ENCODE data around the gene SLC17A3.

The SLC17A3 gene

GRCh38 chr6:25889877-25890853, 16.1 kb upstream of the SLC17A3 start:
- no peaks in the 10 kb centered on the region for H3K9me3 ChIP-seq (ENCODE audit: control insufficient read depth, low read length)
- 53 to 83% methylated on average over 2 to 4 of the region's 5 CpGs for WGBS, 2 experiments (ENCODE audit: insufficient coverage in 2 of 2)
- H3K36me3 ChIP-seq (ENCODE audit: control insufficient read depth, insufficient read depth, low read length): no peaks in the 10 kb centered on the region
- H3K4me3 ChIP-seq (ENCODE audit: extremely low read depth, insufficient read depth, low read length, poor library complexity, severe bottlenecking): no peak overlapping the region
- H3K27ac ChIP-seq (ENCODE audit: low read depth, low read length, severe bottlenecking): no peak overlapping the region
- H3K4me1 ChIP-seq (ENCODE audit: control insufficient read depth, insufficient read depth, low read length, poor library complexity, severe bottlenecking): no peaks in the 10 kb centered on the region

- WGBS, 2 experiments (ENCODE audit: insufficient coverage in 2 of 2): no CpG with 5 or more reads among the region's 2 CpGs
These were observed 14.6 kb upstream of the SLC17A3 start for GRCh38 chr6:25888626-25889025.

GRCh38 chr6:25886066-25886465, 12.0 kb upstream of the SLC17A3 start:
- H3K9me3 ChIP-seq (ENCODE audit: control insufficient read depth, low read length): no peaks in the 10 kb centered on the region
- 70 to 100% methylated on average over 1 of the region's 2 CpGs for WGBS, 2 experiments (ENCODE audit: insufficient coverage in 2 of 2)
- H3K27ac ChIP-seq (ENCODE audit: low read depth, low read length, severe bottlenecking): no peak overlapping the region
- H3K36me3 ChIP-seq (ENCODE audit: control insufficient read depth, insufficient read depth, low read length): no peaks in the 10 kb centered on the region
- H3K4me1 ChIP-seq (ENCODE audit: control insufficient read depth, insufficient read depth, low read length, poor library complexity, severe bottlenecking): no peaks in the 10 kb centered on the region
- H3K4me3 ChIP-seq (ENCODE audit: extremely low read depth, insufficient read depth, low read length, poor library complexity, severe bottlenecking): no peak overlapping the region

More at GRCh38 chr6:25888626-25889025, 14.6 kb upstream of the SLC17A3 start:
- no peak overlapping the region for H3K4me3 ChIP-seq (ENCODE audit: extremely low read depth, insufficient read depth, low read length, poor library complexity, severe bottlenecking)
- no peak overlapping the region for H3K27ac ChIP-seq (ENCODE audit: low read depth, low read length, severe bottlenecking)
- H3K4me1 ChIP-seq (ENCODE audit: control insufficient read depth, insufficient read depth, low read length, poor library complexity, severe bottlenecking): no peaks in the 10 kb centered on the region
- H3K9me3 ChIP-seq (ENCODE audit: control insufficient read depth, low read length): no peaks in the 10 kb centered on the region
- H3K36me3 ChIP-seq (ENCODE audit: control insufficient read depth, insufficient read depth, low read length): no peaks in the 10 kb centered on the region

GRCh38 chr6:25883991-25884390, 9.9 kb upstream of the SLC17A3 start:
- Histone ChIP-seq H3K4me1 (ENCODE audit: control insufficient read depth, insufficient read depth, low read length, poor library complexity, severe bottlenecking) (no peaks in the 10 kb centered on the region), H3K9me3 (ENCODE audit: control insufficient read depth, low read length) (no peaks in the 10 kb centered on the region), H3K4me3 (ENCODE audit: extremely low read depth, insufficient read depth, low read length, poor library complexity, severe bottlenecking) (no peak overlapping the region), H3K36me3 (ENCODE audit: control insufficient read depth, insufficient read depth, low read length) (no peaks in the 10 kb centered on the region), H3K27ac (ENCODE audit: low read depth, low read length, severe bottlenecking) (no peak overlapping the region)
- 68 to 90% methylated on average over 2 of the region's 2 CpGs for WGBS, 2 experiments (ENCODE audit: insufficient coverage in 2 of 2)

GRCh38 chr6:25883536-25883935, 9.5 kb upstream of the SLC17A3 start:
- Histone ChIP-seq H3K4me1 (ENCODE audit: control insufficient read depth, insufficient read depth, low read length, poor library complexity, severe bottlenecking) (no peaks in the 10 kb centered on the region), H3K27ac (ENCODE audit: low read depth, low read length, severe bottlenecking) (no peak overlapping the region), H3K9me3 (ENCODE audit: control insufficient read depth, low read length) (no peaks in the 10 kb centered on the region), H3K36me3 (ENCODE audit: control insufficient read depth, insufficient read depth, low read length) (no peaks in the 10 kb centered on the region), H3K4me3 (ENCODE audit: extremely low read depth, insufficient read depth, low read length, poor library complexity, severe bottlenecking) (no peak overlapping the region)
- 100% methylated on average over 1 of the region's 1 CpG; no CpG with 5 or more reads in 1 of the 2 experiments for WGBS, 2 experiments (ENCODE audit: insufficient coverage in 2 of 2)

GRCh38 chr6:25882051-25882496, 8.0 kb upstream of the SLC17A3 start:
- Histone ChIP-seq H3K36me3 (ENCODE audit: control insufficient read depth, insufficient read depth, low read length) (no peaks in the 10 kb centered on the region), H3K27ac (ENCODE audit: low read depth, low read length, severe bottlenecking) (no peak overlapping the region), H3K4me1 (ENCODE audit: control insufficient read depth, insufficient read depth, low read length, poor library complexity, severe bottlenecking) (no peaks in the 10 kb centered on the region), H3K9me3 (ENCODE audit: control insufficient read depth, low read length) (no peaks in the 10 kb centered on the region), H3K4me3 (ENCODE audit: extremely low read depth, insufficient read depth, low read length, poor library complexity, severe bottlenecking) (no peak overlapping the region)
- WGBS, 2 experiments (ENCODE audit: insufficient coverage in 2 of 2): 92 to 97% methylated on average over 23 to 28 of the region's 28 CpGs

- WGBS, 2 experiments (ENCODE audit: insufficient coverage in 2 of 2): 92 to 100% methylated on average over 2 of the region's 4 CpGs
- H3K4me3 ChIP-seq (ENCODE audit: extremely low read depth, insufficient read depth, low read length, poor library complexity, severe bottlenecking): no peak overlapping the region
- no peaks in the 10 kb centered on the region for H3K9me3 ChIP-seq (ENCODE audit: control insufficient read depth, low read length)
- H3K27ac ChIP-seq (ENCODE audit: low read depth, low read length, severe bottlenecking): no peak overlapping the region
- H3K36me3 ChIP-seq (ENCODE audit: control insufficient read depth, insufficient read depth, low read length): no peaks in the 10 kb centered on the region
- H3K4me1 ChIP-seq (ENCODE audit: control insufficient read depth, insufficient read depth, low read length, poor library complexity, severe bottlenecking): no peaks in the 10 kb centered on the region
These were observed 6.6 kb upstream of the SLC17A3 start for GRCh38 chr6:25880601-25881000.

GRCh38 chr6:25878721-25879322, 4.8 kb upstream of the SLC17A3 start:
- no peaks in the 10 kb centered on the region for H3K36me3 ChIP-seq (ENCODE audit: control insufficient read depth, insufficient read depth, low read length)
- H3K9me3 ChIP-seq (ENCODE audit: control insufficient read depth, low read length): no peaks in the 10 kb centered on the region
- H3K27ac ChIP-seq (ENCODE audit: low read depth, low read length, severe bottlenecking): no peak overlapping the region
- 86 to 94% methylated on average over 1 of the region's 2 CpGs for WGBS, 2 experiments (ENCODE audit: insufficient coverage in 2 of 2)
- no peak overlapping the region for H3K4me3 ChIP-seq (ENCODE audit: extremely low read depth, insufficient read depth, low read length, poor library complexity, severe bottlenecking)
- no peaks in the 10 kb centered on the region for H3K4me1 ChIP-seq (ENCODE audit: control insufficient read depth, insufficient read depth, low read length, poor library complexity, severe bottlenecking)

GRCh38 chr6:25875926-25876602, 2.0 kb upstream of the SLC17A3 start:
- no peak overlapping the region for H3K4me3 ChIP-seq (ENCODE audit: extremely low read depth, insufficient read depth, low read length, poor library complexity, severe bottlenecking)
- H3K9me3 ChIP-seq (ENCODE audit: control insufficient read depth, low read length): no peaks in the 10 kb centered on the region
- H3K4me1 ChIP-seq (ENCODE audit: control insufficient read depth, insufficient read depth, low read length, poor library complexity, severe bottlenecking): no peaks in the 10 kb centered on the region
- no peak overlapping the region for H3K27ac ChIP-seq (ENCODE audit: low read depth, low read length, severe bottlenecking)
- 100% methylated on average over 1 of the region's 3 CpGs; no CpG with 5 or more reads in 1 of the 2 experiments for WGBS, 2 experiments (ENCODE audit: insufficient coverage in 2 of 2)
- H3K36me3 ChIP-seq (ENCODE audit: control insufficient read depth, insufficient read depth, low read length): no peaks in the 10 kb centered on the region

GRCh38 chr6:25875563-25875905, 1.5 kb upstream of the SLC17A3 start:
- Histone ChIP-seq H3K4me3 (ENCODE audit: extremely low read depth, insufficient read depth, low read length, poor library complexity, severe bottlenecking) (no peak overlapping the region), H3K4me1 (ENCODE audit: control insufficient read depth, insufficient read depth, low read length, poor library complexity, severe bottlenecking) (no peaks in the 10 kb centered on the region), H3K27ac (ENCODE audit: low read depth, low read length, severe bottlenecking) (no peak overlapping the region), H3K9me3 (ENCODE audit: control insufficient read depth, low read length) (no peaks in the 10 kb centered on the region), H3K36me3 (ENCODE audit: control insufficient read depth, insufficient read depth, low read length) (no peaks in the 10 kb centered on the region)
- 80% methylated on average over 1 of the region's 3 CpGs; no CpG with 5 or more reads in 1 of the 2 experiments for WGBS, 2 experiments (ENCODE audit: insufficient coverage in 2 of 2)
